Stimulated activated CD8-positive, alpha-beta memory T cell treated with anti-CD3 and anti-CD28 coated beads, Interleukin-7, amount 100 ng/mL, for 48 hours (primary cell): ENCODE results near the gene TNIP3.
"Not testable (repeated sequence)": the region's sequence is repeated elsewhere in the genome, so short reads cannot be mapped to it uniquely, and the experiment has no call there.

Experiments used
- DNase-seq, 2 donors: peaks; one replicate each; pipeline ENCODE4 v3.0.0-alpha.2; 2020; ENCODE audit warnings: low read depth in 1 of 2; ENCODE audit errors: extremely low read depth in 1 of 2

The TNIP3 gene, protein sequence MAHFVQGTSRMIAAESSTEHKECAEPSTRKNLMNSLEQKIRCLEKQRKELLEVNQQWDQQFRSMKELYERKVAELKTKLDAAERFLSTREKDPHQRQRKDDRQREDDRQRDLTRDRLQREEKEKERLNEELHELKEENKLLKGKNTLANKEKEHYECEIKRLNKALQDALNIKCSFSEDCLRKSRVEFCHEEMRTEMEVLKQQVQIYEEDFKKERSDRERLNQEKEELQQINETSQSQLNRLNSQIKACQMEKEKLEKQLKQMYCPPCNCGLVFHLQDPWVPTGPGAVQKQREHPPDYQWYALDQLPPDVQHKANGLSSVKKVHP

GRCh38 chr4:121164291-121164690, at the start of gene TNIP3:
TSS of gene TNIP3 (minus strand) at chr4:121164321. CDS start at chr4:121164125, 196 bp downstream.
- no peak for DNase-seq

- DNase-seq, result no peak
These were observed 48.7 kb upstream of the TNIP3 start for GRCh38 chr4:121212806-121213205.

DNA sequence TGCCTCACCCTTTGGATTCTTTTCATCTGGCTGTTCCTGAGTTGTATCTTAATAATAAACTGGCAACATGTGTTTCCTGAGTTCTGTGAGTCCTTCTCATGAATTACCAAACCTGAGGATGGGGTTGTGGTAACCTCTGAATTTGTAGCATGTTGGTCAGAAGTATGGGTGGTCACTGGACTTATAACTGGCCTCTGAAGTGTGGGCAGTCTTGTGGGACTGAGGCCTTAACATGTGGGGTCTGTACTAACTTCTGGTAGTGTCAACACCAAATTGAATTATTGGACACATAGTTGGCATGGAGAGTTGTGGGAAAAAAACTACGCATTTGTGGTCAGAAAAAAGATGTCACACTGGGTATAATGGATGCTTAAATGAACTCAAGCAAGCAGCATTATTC, 45.0 kb upstream of the TNIP3 start:
- no peak for DNase-seq

- DNase-seq, result no peak
These were observed 44.3 kb upstream of the TNIP3 start for GRCh38 chr4:121208244-121209007.

DNA sequence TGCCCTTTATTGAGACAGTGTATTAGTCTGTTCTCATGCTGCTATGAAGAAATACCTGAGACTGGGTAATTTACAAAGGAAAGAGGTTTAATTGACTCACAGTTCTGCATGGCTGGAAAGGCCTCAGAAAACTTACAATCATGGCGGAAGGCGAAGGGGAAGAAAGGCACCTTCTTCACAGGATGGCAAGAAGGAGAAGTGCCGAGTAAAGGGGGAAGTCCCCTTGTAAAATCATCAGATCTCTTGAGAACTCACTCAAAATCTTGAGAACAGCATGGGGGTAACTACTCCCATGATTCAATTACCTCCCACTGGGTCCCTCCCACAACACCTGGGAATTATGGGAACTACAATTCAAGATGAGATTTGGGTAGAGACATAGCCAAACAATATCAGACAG, 41.7 kb upstream of the TNIP3 start:
- DNase-seq, result not testable (repeated sequence)

DNA sequence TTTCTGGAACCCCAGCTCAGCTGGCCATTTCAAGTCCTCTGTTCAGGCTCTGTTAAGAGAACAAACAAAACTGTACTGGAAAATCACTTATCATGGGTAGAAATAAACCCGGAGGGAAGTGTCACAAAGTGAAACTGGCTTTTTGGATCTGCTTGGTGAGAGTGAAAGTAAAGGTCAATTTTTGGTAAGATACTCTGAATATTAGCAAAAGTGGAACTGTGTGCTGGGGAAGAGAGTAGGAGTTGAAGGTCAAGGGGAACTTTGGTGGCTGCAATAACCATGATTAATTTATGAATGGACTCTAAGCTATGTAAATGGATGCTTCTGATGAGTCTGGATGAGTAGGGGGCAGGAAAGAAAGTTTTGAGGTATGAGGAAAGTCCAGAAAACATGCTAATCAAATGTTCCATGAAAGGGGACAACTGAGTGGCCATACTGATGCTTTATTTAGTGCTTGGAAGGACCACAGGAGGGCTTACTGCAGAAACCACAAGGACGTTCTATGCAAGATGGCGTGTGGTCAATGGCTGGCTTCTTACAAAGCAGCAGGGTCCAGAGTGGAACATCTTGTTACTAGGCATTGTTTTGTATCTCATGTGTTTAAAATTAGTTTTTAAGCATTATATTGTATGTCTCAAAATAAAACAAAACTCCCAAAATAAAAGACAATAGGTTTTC, 36.8 kb upstream of the TNIP3 start:
- DNase-seq, result no peak

DNA sequence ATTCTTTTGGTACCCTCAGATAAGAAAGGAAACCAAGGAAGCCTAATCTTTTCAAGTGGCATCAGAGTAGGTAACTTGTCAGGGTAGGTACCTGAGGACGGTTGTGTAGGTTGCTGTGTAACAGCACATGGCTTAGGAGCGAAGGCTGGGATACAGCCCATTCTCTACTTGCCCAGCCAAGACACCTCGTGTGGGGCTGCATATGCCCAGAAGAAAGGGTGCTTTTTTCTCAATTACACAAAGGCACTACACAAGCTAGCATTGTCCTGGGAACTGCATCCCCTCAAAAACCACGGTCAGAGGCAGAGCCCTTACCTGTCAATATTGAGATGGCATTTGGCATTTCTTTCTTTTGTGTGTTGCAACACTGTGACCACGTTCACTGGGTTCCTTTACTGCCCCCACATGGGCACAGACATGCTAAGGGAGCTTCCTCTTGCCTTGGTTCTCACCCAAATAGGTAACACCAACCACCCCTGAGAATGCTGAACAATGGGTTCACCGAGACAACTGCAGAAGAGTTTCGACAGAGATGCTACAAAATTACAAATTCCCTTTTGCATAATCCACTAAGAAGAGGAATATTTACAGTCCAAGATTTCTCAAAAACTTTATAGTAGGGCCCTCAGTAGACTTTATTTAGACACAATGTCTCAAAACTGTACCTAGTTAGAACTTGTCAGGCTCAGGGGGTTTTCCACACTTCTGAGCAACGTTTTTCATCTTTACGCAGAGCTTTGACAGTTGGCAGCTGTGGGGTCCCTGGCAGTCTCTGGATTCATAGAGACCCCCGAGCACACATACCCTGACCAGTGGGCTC, 35.8 kb upstream of the TNIP3 start:
- DNase-seq, result peak in 1 of 2 donors; percentile 19

DNA sequence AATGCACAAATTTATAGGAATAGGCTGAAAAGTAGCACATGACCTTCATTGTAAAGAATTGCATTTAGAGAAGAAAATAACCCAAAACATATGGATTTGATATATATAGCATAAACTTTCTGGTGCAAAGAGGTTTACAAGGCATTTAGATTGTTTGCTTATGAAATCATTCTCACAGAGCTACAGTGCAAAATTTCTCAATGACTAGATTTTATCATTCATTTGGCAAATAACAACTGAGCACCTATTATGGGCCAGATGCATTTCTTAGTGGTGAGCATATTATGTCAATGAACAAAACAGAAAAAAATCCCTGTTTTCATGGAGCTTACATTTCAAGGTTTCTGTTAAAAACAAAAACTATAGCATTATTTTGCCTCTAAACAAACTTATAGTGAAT, 34.1 kb upstream of the TNIP3 start:
- no peak for DNase-seq

GRCh38 chr4:121195649-121196048, 31.5 kb upstream of the TNIP3 start:
- no peak for DNase-seq

DNA sequence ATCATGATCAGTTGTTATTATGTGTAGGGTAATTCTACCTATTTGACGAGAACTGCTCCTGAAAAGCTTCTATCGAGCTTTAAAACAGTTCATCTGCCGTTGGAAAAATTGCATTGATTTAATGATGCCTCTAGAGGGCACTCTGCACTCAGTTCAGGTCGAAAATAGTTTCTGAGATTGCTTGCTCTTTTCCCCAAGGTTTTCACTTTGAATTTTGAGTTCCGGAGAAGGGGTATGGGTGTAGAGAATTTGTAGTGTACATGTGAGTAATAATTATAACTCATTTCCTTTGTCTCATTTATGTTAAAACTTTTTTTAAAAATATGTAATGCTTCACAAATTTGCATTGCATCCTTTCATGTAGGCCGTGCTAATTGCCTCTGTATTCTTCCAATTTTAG, 28.4 kb upstream of the TNIP3 start:
- DNase-seq, result no peak

DNA sequence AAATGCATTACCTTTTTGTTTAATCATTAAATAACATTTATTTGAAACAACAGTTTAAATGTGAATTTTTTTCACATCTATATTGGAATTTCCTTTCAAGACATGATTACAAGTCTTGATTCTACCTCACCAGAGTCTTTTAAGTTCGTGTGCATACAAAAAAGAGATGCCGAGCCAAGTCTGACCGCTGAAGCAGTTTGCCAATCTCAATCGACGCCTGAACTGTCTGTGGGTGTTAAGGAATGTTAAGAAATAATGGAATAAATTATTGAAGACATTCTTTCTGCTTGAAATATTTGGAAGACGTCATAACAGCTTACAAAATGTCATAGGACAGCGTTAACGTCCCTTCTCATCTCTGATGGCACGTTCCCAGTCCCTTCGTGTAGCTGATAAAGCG, 27.9 kb upstream of the TNIP3 start:
- DNase-seq, result no peak

DNA sequence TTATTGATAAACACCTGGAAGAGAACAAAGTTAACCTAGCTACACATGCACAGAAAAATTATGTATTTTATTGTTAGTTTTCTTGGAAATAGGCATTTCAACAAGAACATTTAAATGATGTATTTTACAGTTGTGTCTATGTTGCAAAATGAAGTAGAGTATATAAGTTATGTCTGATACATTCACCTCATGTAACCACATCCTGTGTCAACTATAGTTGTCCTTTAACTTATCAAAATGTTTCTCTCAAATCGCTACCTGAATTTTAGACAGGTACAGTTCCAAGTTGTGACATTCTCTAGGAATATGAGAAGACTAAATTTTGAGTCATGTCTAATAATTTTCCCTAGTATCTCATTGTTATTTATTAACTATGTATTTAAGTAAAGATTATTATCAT, 27.2 kb upstream of the TNIP3 start:
- no peak for DNase-seq

GRCh38 chr4:121190389-121190788, 26.3 kb upstream of the TNIP3 start:
- no peak for DNase-seq

DNA sequence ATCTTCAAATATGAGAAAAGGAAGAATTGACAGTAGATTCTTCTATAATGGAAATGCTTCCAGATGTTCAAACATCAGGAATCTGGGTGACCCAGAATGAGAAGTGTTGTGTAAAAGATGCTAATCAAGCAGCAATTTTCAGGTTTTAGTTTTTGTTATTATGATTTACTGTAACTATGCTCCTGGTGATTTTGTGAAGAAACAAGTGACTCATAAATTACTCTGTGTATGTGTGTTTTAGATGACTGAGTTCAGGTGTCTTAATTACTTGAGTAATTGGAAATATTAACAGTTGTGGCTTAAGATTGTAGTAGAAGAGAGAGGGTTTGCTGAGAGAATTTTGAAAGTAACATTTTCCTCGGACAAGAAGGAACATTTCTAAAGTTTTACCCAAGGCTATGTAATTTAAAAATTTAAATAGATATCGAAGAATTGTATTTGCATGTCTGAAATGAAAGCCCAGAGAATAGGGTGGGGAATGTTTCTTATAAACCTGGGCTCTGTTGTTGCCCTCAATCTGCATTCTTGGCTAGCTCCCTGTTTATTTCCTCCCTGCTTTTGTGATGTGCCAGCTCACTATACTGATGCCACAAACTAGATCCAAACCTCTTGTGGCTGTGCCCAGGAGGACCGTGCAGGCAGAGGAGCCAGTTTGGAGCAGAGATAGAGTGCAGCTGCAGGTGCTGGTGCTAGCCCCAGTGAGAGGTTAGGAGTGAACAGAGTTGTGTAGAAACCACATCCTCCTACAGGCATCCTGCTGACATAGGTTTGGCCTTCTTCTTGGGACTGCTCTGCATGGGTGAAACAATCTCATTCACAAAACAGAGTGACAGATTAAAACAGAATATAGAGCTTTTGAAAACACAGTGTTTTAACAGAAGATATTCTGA, 25.4 kb upstream of the TNIP3 start:
- peak in 1 of 2 donors; percentile 16 for DNase-seq

DNA sequence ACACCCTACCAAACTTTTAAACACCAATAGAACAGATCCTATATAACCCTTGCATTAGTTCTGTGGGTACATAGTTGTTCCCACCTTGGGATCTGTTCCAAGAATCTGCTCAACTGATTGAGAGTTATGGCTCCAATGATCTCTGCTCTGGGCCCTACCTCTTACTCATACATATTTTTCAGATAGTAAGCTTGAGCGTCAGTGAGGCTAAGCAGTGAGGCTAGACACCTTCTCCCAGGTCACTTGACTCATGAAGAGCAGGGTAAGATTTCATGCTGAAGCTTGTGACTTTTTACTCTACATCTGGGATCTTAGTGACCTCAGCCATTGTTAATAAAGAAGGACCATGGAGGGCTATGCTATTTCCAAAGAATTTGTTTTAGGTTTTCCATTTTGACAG, 23.1 kb upstream of the TNIP3 start:
- DNase-seq, result no peak

DNA sequence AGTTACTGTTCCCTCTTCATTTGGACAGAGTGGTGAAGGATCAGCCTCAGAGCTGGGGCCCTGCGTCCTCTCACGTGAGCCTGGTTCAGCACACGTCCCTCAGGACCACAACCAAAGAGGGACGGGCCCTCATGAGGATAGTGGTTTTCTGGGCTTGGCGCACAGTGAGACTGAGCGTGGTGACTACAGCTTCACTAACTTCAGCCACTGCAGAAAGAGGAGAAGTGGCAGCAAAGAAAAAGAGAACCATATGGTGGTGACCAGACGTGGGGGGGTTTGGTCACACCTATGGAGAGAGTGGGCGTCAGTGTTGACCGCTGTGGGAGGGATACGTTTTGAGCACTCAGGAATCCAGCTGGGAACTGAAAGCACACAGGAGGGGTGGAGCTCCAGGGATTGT, 21.8 kb upstream of the TNIP3 start:
- DNase-seq, result no peak

DNA sequence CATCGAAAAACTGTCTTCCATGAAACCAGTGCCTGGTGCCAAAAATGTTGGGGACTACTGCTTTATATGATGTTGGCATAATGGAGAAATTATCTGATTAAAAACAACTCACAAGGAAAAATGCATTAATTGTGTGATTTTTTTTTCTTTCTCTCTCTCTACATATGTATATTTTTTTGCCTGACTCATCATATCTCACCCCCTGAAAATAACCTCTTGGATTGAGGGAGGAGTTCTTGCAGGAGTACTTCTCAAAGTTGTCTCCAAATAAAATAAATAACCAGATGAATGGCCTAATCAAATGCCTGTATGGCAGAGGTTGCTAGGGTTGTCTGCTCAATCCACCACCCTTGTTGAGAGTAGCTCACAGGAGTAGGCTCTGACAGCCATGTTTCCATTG, 19.9 kb upstream of the TNIP3 start:
- no peak for DNase-seq

DNA sequence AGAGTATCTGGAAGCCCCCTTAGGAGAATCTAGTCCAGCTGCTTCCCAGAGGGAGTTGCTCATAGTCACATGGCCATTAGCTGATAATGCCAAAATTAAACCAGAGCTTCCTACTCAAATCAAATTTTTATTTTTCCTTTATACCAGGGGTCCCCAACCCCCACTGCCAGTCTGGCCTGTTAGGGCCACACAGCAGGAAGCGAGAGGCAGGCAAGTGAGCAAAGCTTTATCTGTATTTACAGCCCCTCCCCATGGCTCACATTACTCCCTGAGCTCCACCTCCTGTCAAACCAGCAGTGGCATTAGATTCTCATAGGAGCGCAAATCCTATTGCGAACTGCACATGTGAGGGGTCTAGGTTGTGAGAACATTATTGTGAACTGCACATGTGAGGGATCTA, 19.2 kb upstream of the TNIP3 start:
- no peak for DNase-seq

DNA sequence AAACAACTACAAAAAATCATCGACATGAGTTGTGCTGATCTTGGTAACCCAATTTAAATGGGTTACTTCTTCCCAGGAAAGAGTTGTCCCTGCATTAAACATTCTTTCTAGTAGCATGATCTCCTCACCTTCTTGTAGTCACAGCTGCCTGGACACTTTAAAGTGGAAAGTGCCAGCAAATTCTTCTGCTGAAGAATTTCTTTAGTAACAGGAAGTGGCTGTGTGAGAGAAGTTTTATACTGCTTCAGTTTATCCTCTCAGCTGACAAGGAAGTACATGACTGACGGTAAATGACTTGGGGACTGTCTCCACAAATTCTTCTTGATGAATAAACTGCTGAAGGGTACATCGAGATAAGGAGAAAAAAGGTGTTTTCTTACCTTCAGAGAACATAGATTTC, 18.2 kb upstream of the TNIP3 start:
- DNase-seq, result no peak

- DNase-seq, result no peak
These were observed 17.4 kb upstream of the TNIP3 start for GRCh38 chr4:121181493-121181892.
